Endothelial cell of umbilical vein (primary cell): ENCODE results near the gene SLC38A4. TPM values are rescaled to one million over a fixed set of nuclear protein-coding genes. Genes with fewer than 3 reads are reported as not detected.

ENCODE experiments used
- BruUV-seq: library from RNA; stranded (reverse); fragments of 400-500 nt; replicated peaks from 2 replicates; lab custom pipeline; 2021; lab: Mats Ljungman, UMichigan
- CTCF ChIA-PET: fragments of 300-600, 350-600 bp; sonication (Branson Sonifier 250); formaldehyde crosslinking; loops from one replicate; lab custom pipeline; 2021; ENCODE audit warnings: antibody characterized with exemption, inconsistent platforms; lab: Charles Lee
- POLR2A ChIA-PET: fragments of 300-600, 350-600 bp; sonication (Branson Sonifier 250); formaldehyde crosslinking; loops from one replicate; lab custom pipeline; 2021; ENCODE audit warnings: antibody characterized with exemption, inconsistent platforms; lab: Charles Lee
- DNase-seq: peaks from one replicate; pipeline ENCODE4 v3.0.0-alpha.2; 2011; ENCODE audit warnings: low read depth, low spot score
- FAIRE-seq: peaks from 2 replicates; lab custom pipeline; 2011; peaks lifted over from hg19 to GRCh38; lab: Jason Lieb, UNC
- H2AFZ ChIP-seq: 2 replicates; pipeline ENCODE4 v1.6.0; 2012; ENCODE audit warnings: low read depth, low read length, control low read depth, inconsistent platforms
- H3K27ac ChIP-seq: 2 replicates; pipeline ENCODE4 v1.5.1; 2011; ENCODE audit warnings: low read depth, mild to moderate bottlenecking, control low read depth, low read length, moderate library complexity; ENCODE audit not compliant: insufficient read depth
- H3K27me3 ChIP-seq, 2 experiments: 2 replicates each; pipeline versions ENCODE4 v1.6.0 to v1.6.1; 2011; ENCODE audit warnings: low read length in 2 of 2, mixed read lengths in 1 of 2; ENCODE audit not compliant: control insufficient read depth in 2 of 2, insufficient read depth in 2 of 2
- H3K36me3 ChIP-seq, 2 experiments: 2 replicates in 1 of 2; 3 replicates in 1 of 2; pipeline ENCODE4 v1.5.1; 2011; ENCODE audit warnings: low read length in 2 of 2, mild to moderate bottlenecking in 1 of 2, moderate library complexity in 1 of 2; ENCODE audit not compliant: control insufficient read depth in 2 of 2, insufficient read depth in 2 of 2; ENCODE audit errors: extremely low read depth in 1 of 2
- H3K4me1 ChIP-seq: 3 replicates; pipeline ENCODE4 v1.5.1; 2011; ENCODE audit warnings: mild to moderate bottlenecking, low read length; ENCODE audit not compliant: control insufficient read depth, insufficient read depth; ENCODE audit errors: extremely low read depth
- H3K4me2 ChIP-seq: 2 replicates; pipeline ENCODE4 v1.6.1; 2011; ENCODE audit warnings: low read length, control low read depth, mixed read lengths; ENCODE audit not compliant: insufficient read depth
- H3K4me3 ChIP-seq, 3 experiments: fragments of 200-600 bp in 1 of 3; sonication (generic), shearing (Covaris generic) in 1 of 3; replicated peaks in 1 of 3; 2 replicates each; pipeline ENCODE4 v1.5.1; 2011 to 2016; ENCODE audit warnings: control low read depth in 3 of 3, low read length in 3 of 3, mild to moderate bottlenecking in 2 of 3, inconsistent platforms in 1 of 3, low read depth in 1 of 3, moderate library complexity in 1 of 3; ENCODE audit not compliant: insufficient read depth in 1 of 3
- H3K79me2 ChIP-seq: 2 replicates; pipeline ENCODE4 v1.6.0; 2012; ENCODE audit warnings: low read length, inconsistent platforms; ENCODE audit not compliant: control insufficient read depth, insufficient read depth
- H3K9ac ChIP-seq: replicated peaks from 2 replicates; pipeline ENCODE3; 2011; ENCODE audit warnings: low read length, control low read depth; ENCODE audit not compliant: insufficient read depth; ENCODE audit errors: extremely low read depth
- H3K9me1 ChIP-seq: replicated peaks from 3 replicates; pipeline ENCODE4 v1.6.0; 2011; ENCODE audit warnings: mild to moderate bottlenecking, low read length; ENCODE audit not compliant: control insufficient read depth, insufficient read depth; ENCODE audit errors: extremely low read depth
- H3K9me3 ChIP-seq: replicated peaks from 2 replicates; pipeline ENCODE4 v1.5.1; 2012; ENCODE audit warnings: low read length, inconsistent platforms; ENCODE audit not compliant: control insufficient read depth, insufficient read depth
- H4K20me1 ChIP-seq: replicated peaks from 2 replicates; pipeline ENCODE3; 2011; ENCODE audit warnings: mild to moderate bottlenecking, low read length; ENCODE audit not compliant: control insufficient read depth, insufficient read depth; ENCODE audit errors: extremely low read depth
- CTCF ChIP-seq, 2 donors: IDR thresholded peaks; 1 replicate in 1 of 2; 2 replicates in 1 of 2; pipeline ENCODE4 v1.5.1; 2011; ENCODE audit warnings: low read length in 2 of 2, mild to moderate bottlenecking in 2 of 2, moderate library complexity in 2 of 2, control low read depth in 1 of 2, inconsistent platforms in 1 of 2, low read depth in 1 of 2; ENCODE audit not compliant: insufficient read depth in 1 of 2; ENCODE audit errors: extremely low read depth in 1 of 2
- EZH2 ChIP-seq: IDR thresholded peaks from 2 replicates; pipeline ENCODE4 v1.6.1; 2012; ENCODE audit warnings: borderline replicate concordance, low read depth, mild to moderate bottlenecking, moderate library complexity, low read length, inconsistent platforms; ENCODE audit not compliant: severe bottlenecking
- FOS ChIP-seq: IDR thresholded peaks from 2 replicates; pipeline ENCODE4 v1.6.1; 2011; ENCODE audit warnings: mild to moderate bottlenecking, low read length, moderate library complexity, borderline replicate concordance; ENCODE audit not compliant: insufficient read depth
- GATA2 ChIP-seq: IDR thresholded peaks from 2 replicates; pipeline ENCODE4 v1.7.0; 2011; ENCODE audit warnings: low read depth, mild to moderate bottlenecking, moderate library complexity, mixed read lengths, low read length; ENCODE audit not compliant: insufficient read length, insufficient read depth
- JUN ChIP-seq: IDR thresholded peaks from 2 replicates; pipeline ENCODE4 v1.6.1; 2011; ENCODE audit warnings: borderline replicate concordance, low read depth; ENCODE audit not compliant: insufficient read length, insufficient read depth
- MAX ChIP-seq: IDR thresholded peaks from 2 replicates; pipeline ENCODE4 v1.6.1; 2011; ENCODE audit not compliant: insufficient read depth, insufficient read length
- MYC ChIP-seq: IDR thresholded peaks from one replicate; pipeline ENCODE4 v1.6.1; 2011; ENCODE audit warnings: mild to moderate bottlenecking, low read depth, low read length
- POLR2A ChIP-seq: IDR thresholded peaks from 2 replicates; pipeline ENCODE4 v1.6.1; 2012; ENCODE audit warnings: low read depth, mild to moderate bottlenecking, control low read depth, low read length
- POLR2AphosphoS5 ChIP-seq: IDR thresholded peaks from 2 replicates; pipeline ENCODE4 v1.6.1; 2012; ENCODE audit warnings: low read depth, mild to moderate bottlenecking, control low read depth, low read length, moderate library complexity; ENCODE audit not compliant: insufficient read depth
- dilution Hi-C: fragments of 300-500 bp; cut with MboI; formaldehyde crosslinking; loops from one replicate; pipeline ENCODE4 v1.15.0; 2019; ENCODE audit warnings: low sequenced_read_pairs; ENCODE audit not compliant: extremely low pct_ligation_motif_present
- intact Hi-C: fragments of 100-400 bp; cut with micrococcal nuclease; formaldehyde crosslinking; loops from one replicate; pipeline ENCODE4 v1.10.0; 2022
- polyA plus RNA-seq, 4 experiments: library from polyadenylated mRNA; depleted of rRNA in 3 of 4; stranded (reverse) in 3 of 4; unstranded in 1 of 4; fragments of >200 nt; gene quantifications; 2 replicates each; pipeline versions ENCODE4 v1.2.1 to v1.2.3, GENCODE V29; 2011 to 2012; ENCODE audit warnings: missing spikeins in 1 of 4
- total RNA-seq: library from RNA; stranded (reverse); gene quantifications from 2 replicates; pipeline ENCODE4 v1.2.3, GENCODE V29; 2021

Gene SLC38A4
- total and polyA plus RNA-seq, 2 donors (not counting 3 experiments of a cell fraction or from before 2014, with no cell fraction given), result 0.36 to 0.66 TPM

- Histone ChIP-seq H3K9me3 (no peaks in the 10 kb centered on the region), H3K9me1 (no peaks in the 10 kb centered on the region), H3K79me2 (no peaks in the 10 kb centered on the region), H3K9ac (no peak overlapping the region), H4K20me1 (no peaks in the 10 kb centered on the region), H3K4me1 (no peaks in the 10 kb centered on the region), H3K4me3 (no peak overlapping the region), H3K4me2 (no peak overlapping the region), H3K27me3 (no peaks in the 10 kb centered on the region), H2AFZ (no peak overlapping the region), H3K36me3 (no peaks in the 10 kb centered on the region), H3K27ac (no peak overlapping the region)
- TF ChIP-seq FOS (no peak), POLR2AphosphoS5 (no peak), EZH2 (no peak), JUN (no peak), POLR2A (no peak), GATA2 (no peak), MAX (no peak), CTCF (IDR thresholded peaks at IDR 0.05; ENCODE audit: extremely low read depth in 1 of 2, insufficient read depth in 1 of 2, low read depth in 1 of 2, low read length in 2 of 2) (no peak), MYC (no peak)
- FAIRE-seq, result no peak
- DNase-seq, result no peak
- no TSS peak for BruUV-seq
- ChIA-PET POLR2A (no interaction called here), CTCF (no interaction called here)
- dilution Hi-C loops (no loop called here), intact Hi-C loops (no loop called here)
Measured at GRCh38 chr12:46764005-46764404, 61.8 kb downstream of the SLC38A4 start.
